A673 (cell line): ENCODE data around the gene PRR33.

Experiments used
- CTCF ChIP-seq: fragments of 300-800, 200-600 bp; sonication (generic); conservative IDR thresholded peaks from 2 replicates; pipeline ENCODE4 v1.5.1; 2017; ENCODE audit warnings: low read depth, mild to moderate bottlenecking, antibody characterized with exemption, low read length, moderate library complexity, mixed read lengths
- EZH2 ChIP-seq: fragments of 200-600 bp; sonication (generic); IDR thresholded peaks from 2 replicates; pipeline ENCODE4 v1.6.1; 2017; ENCODE audit warnings: borderline replicate concordance, low read depth, mild to moderate bottlenecking, mixed read lengths, antibody characterized with exemption, low read length; ENCODE audit not compliant: poor library complexity, severe bottlenecking

- TF ChIP-seq CTCF (no peak), EZH2 (no peak)
Measured at GRCh38 chr11:1859004-1859403, 32.7 kb downstream of the PRR33 start.
